K562 (cell line): ENCODE data around the gene PDLIM7. TPM values are rescaled to one million over a fixed set of nuclear protein-coding genes. Genes with fewer than 3 reads are reported as not detected.

Experiments used
- ELF1 ChIP-seq: fragments of 200-800 bp; sonication (Bioruptor generic); IDR thresholded peaks from 2 replicates; pipeline ENCODE4 v1.6.1; 2016; ENCODE audit warnings: missing genetic modification characterization, missing compliant biosample characterization
- ELK3 ChIP-seq: fragments of 450-650 bp; formaldehyde crosslinking; IDR thresholded peaks from 2 replicates; pipeline ENCODE4 v1.4.0; 2020; ENCODE audit warnings: mild to moderate bottlenecking
- IFI16 ChIP-seq: fragments of 250-450 bp; sonication (Bioruptor Pico); IDR thresholded peaks from 2 replicates; pipeline ENCODE4 v2.1.2; 2022; ENCODE audit warnings: mild to moderate bottlenecking, inconsistent platforms
- MYBL2 ChIP-seq, 2 experiments: fragments of 450-650 bp in 1 of 2; sonication (generic) in 1 of 2; formaldehyde crosslinking in 1 of 2; IDR thresholded peaks; 2 replicates each; pipeline versions ENCODE4 v1.6.1 to v1.8.1; 2017 to 2022; ENCODE audit warnings: borderline replicate concordance in 1 of 2, inconsistent platforms in 1 of 2, low read depth in 1 of 2, mild to moderate bottlenecking in 1 of 2, missing genetic modification reagents in 1 of 2, moderate library complexity in 1 of 2
- SIN3A ChIP-seq, 2 experiments: fragments of 150-350 bp in 1 of 2; IDR thresholded peaks; 2 replicates each; pipeline ENCODE4 v1.6.1; 2011 to 2016; ENCODE audit warnings: borderline replicate concordance in 2 of 2, low read depth in 2 of 2, low read length in 2 of 2, mild to moderate bottlenecking in 2 of 2, moderate library complexity in 2 of 2; ENCODE audit not compliant: control insufficient read depth in 1 of 2
- SMAD4 ChIP-seq: fragments of 250-450 bp; sonication (Bioruptor Pico); conservative IDR thresholded peaks from 2 replicates; pipeline ENCODE4 v1.8.0; 2021; ENCODE audit warnings: inconsistent platforms, mild to moderate bottlenecking, moderate library complexity
- SMARCC2 ChIP-seq: fragments of 450-650 bp; IDR thresholded peaks from 2 replicates; pipeline ENCODE4 v1.6.1; 2017; ENCODE audit warnings: antibody characterized with exemption, moderate library complexity, mild to moderate bottlenecking, low read depth
- UBTF ChIP-seq, 2 experiments: IDR thresholded peaks; 2 replicates each; pipeline ENCODE4 v1.6.1; 2012; ENCODE audit warnings: improper control_type of control experiment in 2 of 2, low read depth in 2 of 2, low read length in 2 of 2, borderline replicate concordance in 1 of 2
- ZNF197 ChIP-seq: fragments of 200-800 bp; sonication (Bioruptor generic); IDR thresholded peaks from 2 replicates; pipeline ENCODE4 v1.6.1; 2016; ENCODE audit warnings: low read depth, missing genetic modification characterization, missing compliant biosample characterization
- ZNF318 ChIP-seq, 2 experiments: fragments of 450-650 bp; IDR thresholded peaks; 2 replicates each; pipeline ENCODE4 v1.6.1; 2016; ENCODE audit warnings: mild to moderate bottlenecking in 2 of 2, borderline replicate concordance in 1 of 2, low read depth in 1 of 2, moderate library complexity in 1 of 2
- ZNF395 ChIP-seq: fragments of 200-800 bp; sonication (Bioruptor generic); IDR thresholded peaks from 2 replicates; pipeline ENCODE4 v1.6.1; 2017; ENCODE audit warnings: missing genetic modification characterization, missing compliant biosample characterization
- ZNF583 ChIP-seq: fragments of 250-450 bp; sonication (Bioruptor Pico); IDR thresholded peaks from 2 replicates; pipeline ENCODE4 v1.4.0; 2020
- polyA plus RNA-seq, 8 experiments: library from polyadenylated mRNA; depleted of rRNA in 4 of 8; stranded (reverse) in 5 of 8; unstranded in 3 of 8; fragments of >200 nt; fragmentation: Nextera tagmentation in 2 of 8; fragmentation: Illumina TruSeq in 1 of 8; extraction: Ambion mirVana in 2 of 8; extraction: Trizol in 1 of 8; gene quantifications; 2 replicates each; pipeline versions ENCODE4 v1.2.1 to v1.2.3, GENCODE V29; 2011 to 2014; ENCODE audit warnings: inconsistent platforms in 1 of 8, missing spikeins in 1 of 8
- total RNA-seq, 7 experiments: library from RNA; depleted of rRNA in 6 of 7; stranded (reverse); fragments of >200 nt in 6 of 7; fragmentation: Illumina TruSeq in 2 of 7; extraction: Trizol in 2 of 7; gene quantifications; 2 replicates each; pipeline versions ENCODE4 v1.2.1 to v1.2.3, GENCODE V29; 2011 to 2021; ENCODE audit warnings: low replicate concordance in 1 of 7

The PDLIM7 gene
- total and polyA plus RNA-seq, 9 of the 15 experiments (the other 6 are each of a cell fraction or from before 2014, with no cell fraction given), result 2.1 to 124 (median 32.6) TPM

GRCh38 chr5:177497292-177498012, at the start of gene PDLIM7 (continued):
- peak in 1 of 2 experiments; percentile 76; a peak in 2 of 4 replicates for TF ChIP-seq UBTF (IDR thresholded peaks at IDR 0.05; ENCODE audit: borderline replicate concordance in 1 of 2, low read depth in 2 of 2, low read length in 2 of 2)
- no peak for TF ChIP-seq ELK3 (CRISPR knock-in tag)
- no peak for TF ChIP-seq SMARCC2
- peak; percentile 16 to 48; a peak in 2 of 4 replicates for TF ChIP-seq SIN3A (IDR thresholded peaks at IDR 0.05; ENCODE audit: borderline replicate concordance in 2 of 2, control insufficient read depth in 1 of 2, low read depth in 2 of 2, low read length in 2 of 2)
- no peak; the same call in none of the 2 replicates for TF ChIP-seq ZNF395 (CRISPR knock-in tag)
- no peak for TF ChIP-seq ZNF583 (CRISPR knock-in tag)
- no peak for TF ChIP-seq ZNF318 (IDR thresholded peaks at IDR 0.05; ENCODE audit: borderline replicate concordance in 1 of 2, low read depth in 1 of 2)
- TF ChIP-seq SMAD4 (CRISPR knock-in tag), result peak; percentile 74
- no peak for TF ChIP-seq ZNF197
- TF ChIP-seq IFI16, result no peak
- no peak; the same call in 1 of the 2 replicates for TF ChIP-seq ELF1 (tag)
- TF ChIP-seq MYBL2 (IDR thresholded peaks at IDR 0.05; ENCODE audit: low read depth), result no peak
- TF ChIP-seq MYBL2 (CRISPR knock-in tag; IDR thresholded peaks at IDR 0.05; ENCODE audit: borderline replicate concordance), result no peak
